Uterus (tissue), 2 donors: Measurements from ENCODE around the gene DDX17.

ENCODE experiments used
- CTCF ChIP-seq, 4 experiments: fragments of 200-600 bp in 2 of 4; fragments of 450-650 bp in 2 of 4; sonication (generic) in 2 of 4; IDR thresholded peaks; one replicate each; pipeline ENCODE4 v1.5.1; 2016 to 2019; ENCODE audit warnings: antibody characterized with exemption in 4 of 4, mild to moderate bottlenecking in 2 of 4, moderate library complexity in 1 of 4
- POLR2A ChIP-seq, 2 donors: fragments of 450-650 bp; IDR thresholded peaks; one replicate each; pipeline ENCODE4 v1.6.1; 2016; ENCODE audit warnings: antibody characterized with exemption in 2 of 2, mild to moderate bottlenecking in 1 of 2, moderate library complexity in 1 of 2

DNA sequence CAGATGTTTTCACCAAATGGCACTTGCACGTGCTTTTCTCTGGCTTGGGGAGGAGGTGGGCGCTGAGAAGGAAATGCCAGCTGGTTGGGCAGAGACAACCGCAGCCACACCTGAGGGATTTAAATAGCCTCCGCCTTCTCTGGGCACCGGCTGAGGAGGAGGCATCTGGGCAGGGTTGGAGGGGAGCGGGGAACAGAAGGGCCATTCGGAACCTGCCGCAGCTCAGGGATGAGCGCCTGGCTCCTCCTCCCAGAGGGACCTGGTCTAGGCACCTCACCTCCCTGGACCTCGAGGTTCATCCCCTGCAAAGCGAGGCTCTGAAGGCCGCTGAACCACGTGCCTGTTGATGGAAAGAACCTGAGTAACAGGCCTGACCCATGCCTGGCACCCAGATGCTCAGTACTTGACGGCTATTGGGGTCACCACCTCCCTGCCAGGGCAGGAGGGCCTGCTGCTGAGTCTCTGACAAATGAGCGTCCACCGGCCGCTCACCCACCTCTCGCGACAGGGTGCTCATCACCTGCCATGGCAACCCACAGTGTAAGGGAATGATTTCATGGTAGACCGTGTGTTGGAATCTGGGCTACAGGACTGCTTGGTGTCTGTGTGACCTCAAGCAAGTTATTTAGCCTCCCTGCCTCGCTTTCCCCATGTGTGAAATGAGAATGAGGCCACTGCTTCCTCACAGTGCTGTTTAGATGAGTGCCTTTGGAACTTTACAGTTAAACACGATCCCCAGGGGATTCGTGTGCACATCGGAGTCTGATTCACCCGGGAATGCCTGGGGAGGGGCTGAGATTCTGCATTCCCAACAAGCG lies 40.2 kb downstream of the DDX17 start:
- TF ChIP-seq POLR2A (IDR thresholded peaks at IDR 0.05) = no peak
- TF ChIP-seq CTCF (IDR thresholded peaks at IDR 0.05) = no peak
